B cell (primary cell): ENCODE data around the gene NTRK2. TPM values are rescaled to one million over a fixed set of nuclear protein-coding genes. Genes with fewer than 3 reads are reported as not detected.

Experiments
- ATAC-seq: fragments of 200-7000 bp; cut with Tn5 transposase; one replicate; pipeline ENCODE4 v1.10.0; 2021; ENCODE audit warnings: low read depth, mild to moderate bottlenecking, moderate number of reproducible peaks, moderate library complexity
- CTCF ChIA-PET: fragments of 350-600 bp; sonication (Branson Sonifier 250); formaldehyde crosslinking; loops from one replicate; lab custom pipeline; 2021; ENCODE audit warnings: antibody characterized with exemption, inconsistent platforms; lab: Charles Lee
- POLR2A ChIA-PET: fragments of 350-600 bp; sonication (Branson Sonifier 250); formaldehyde crosslinking; loops from one replicate; lab custom pipeline; 2021; ENCODE audit warnings: antibody characterized with exemption; lab: Charles Lee
- DNase-seq: peaks from one replicate; pipeline ENCODE4 v3.0.0; 2013
- H2AFZ ChIP-seq: 2 replicates; pipeline ENCODE4 v1.6.1; 2012; ENCODE audit warnings: mild to moderate bottlenecking, low read depth, low read length; ENCODE audit not compliant: insufficient read depth, poor library complexity, severe bottlenecking
- H3K27ac ChIP-seq, 2 donors: 1 replicate in 1 of 2; 2 replicates in 1 of 2; pipeline ENCODE4 v1.5.1; 2012 to 2013; ENCODE audit warnings: low read length in 2 of 2, mild to moderate bottlenecking in 2 of 2, moderate library complexity in 1 of 2
- H3K27me3 ChIP-seq, 4 experiments: fragments of 200-600 bp in 1 of 4; sonication (generic) in 1 of 4; replicated peaks in 1 of 4; 1 replicate in 2 of 4; 2 replicates in 2 of 4; pipeline versions ENCODE4 v1.6.1 to v1.7.0; 2013 to 2016; ENCODE audit warnings: low read length in 3 of 4, mild to moderate bottlenecking in 2 of 4, mixed read lengths in 1 of 4, moderate library complexity in 1 of 4; ENCODE audit not compliant: insufficient read depth in 4 of 4, control insufficient read depth in 3 of 4; ENCODE audit errors: control extremely low read depth in 1 of 4
- H3K36me3 ChIP-seq, 2 experiments: replicated peaks in 1 of 2; 1 replicate in 1 of 2; 2 replicates in 1 of 2; pipeline versions ENCODE4 v1.6.1 to v1.7.1; 2013; ENCODE audit warnings: low read length in 1 of 2; ENCODE audit not compliant: insufficient read depth in 2 of 2, control insufficient read depth in 1 of 2; ENCODE audit errors: control extremely low read depth in 1 of 2, extremely low read depth in 1 of 2
- H3K4me1 ChIP-seq, 2 donors: fragments of 200-600 bp in 1 of 2; sonication (generic) in 1 of 2; 1 replicate in 1 of 2; 2 replicates in 1 of 2; pipeline versions ENCODE4 v1.5.1 to v1.6.1; 2013 to 2017; ENCODE audit warnings: low read length in 2 of 2; ENCODE audit not compliant: control insufficient read depth in 2 of 2, insufficient read depth in 2 of 2
- H3K4me2 ChIP-seq: replicated peaks from 2 replicates; pipeline ENCODE3; 2012; ENCODE audit warnings: mild to moderate bottlenecking, low read depth, low read length; ENCODE audit not compliant: poor library complexity, severe bottlenecking
- H3K4me3 ChIP-seq, 5 experiments: fragments of 200-600 bp in 1 of 5; sonication (generic) in 1 of 5; 1 replicate in 3 of 5; 2 replicates in 2 of 5; pipeline versions ENCODE4 v1.5.1 to v1.7.0; 2011 to 2016; ENCODE audit warnings: low read length in 4 of 5, mild to moderate bottlenecking in 4 of 5, low read depth in 2 of 5, control low read depth in 1 of 5, moderate library complexity in 1 of 5; ENCODE audit not compliant: insufficient read depth in 1 of 5; ENCODE audit errors: control extremely low read depth in 1 of 5, extremely low read depth in 1 of 5
- H3K79me2 ChIP-seq: fragments of 200-600 bp; sonication (generic); one replicate; pipeline ENCODE4 v1.6.0; 2016; ENCODE audit warnings: low read length; ENCODE audit not compliant: control insufficient read depth, insufficient read depth
- H3K9ac ChIP-seq: fragments of 200-600 bp; sonication (generic); 2 replicates; pipeline ENCODE4 v1.6.1; 2017; ENCODE audit warnings: mild to moderate bottlenecking, low read length, moderate library complexity
- H3K9me3 ChIP-seq, 3 donors: one replicate each; pipeline versions ENCODE4 v1.6.1 to v1.7.1; 2013; ENCODE audit warnings: low read length in 2 of 3; ENCODE audit not compliant: control insufficient read depth in 2 of 3, insufficient read depth in 1 of 3; ENCODE audit errors: control extremely low read depth in 1 of 3
- H4K20me1 ChIP-seq: 2 replicates; pipeline ENCODE4 v1.6.0; 2012; ENCODE audit warnings: mild to moderate bottlenecking, low read length; ENCODE audit not compliant: insufficient read depth, control insufficient read depth, poor library complexity, severe bottlenecking
- H3K27ac Mint-ChIP-seq: one replicate; pipeline ENCODE4 v1.8.0; 2021; ENCODE audit warnings: mixed read lengths
- H3K27me3 Mint-ChIP-seq: one replicate; pipeline ENCODE4 v1.8.0; 2021; ENCODE audit warnings: mixed read lengths
- H3K4me1 Mint-ChIP-seq: one replicate; pipeline ENCODE4 v1.8.0; 2021; ENCODE audit warnings: mixed read lengths
- H3K4me3 Mint-ChIP-seq: one replicate; pipeline ENCODE4 v1.8.0; 2021; ENCODE audit warnings: mixed read lengths
- H3K9me3 Mint-ChIP-seq: one replicate; pipeline ENCODE4 v1.8.0; 2022; ENCODE audit warnings: mixed read lengths; ENCODE audit not compliant: insufficient read depth
- CTCF ChIP-seq: fragments of 200-600 bp; IDR thresholded peaks from one replicate; pipeline ENCODE4 v1.8.0; 2022; ENCODE audit warnings: antibody characterized with exemption, mild to moderate bottlenecking
- EZH2 ChIP-seq: IDR thresholded peaks from 2 replicates; pipeline ENCODE4 v1.6.1; 2012; ENCODE audit warnings: borderline replicate concordance, low read depth, mild to moderate bottlenecking, moderate library complexity, low read length; ENCODE audit not compliant: insufficient read depth, poor library complexity, severe bottlenecking
- WGBS: methylation state at CpG from one replicate; pipeline ENCODE4 v1.1.5; 2013; ENCODE audit warnings: missing lambda C conversion rate; ENCODE audit not compliant: insufficient coverage; 5-methylcytosine and 5-hydroxymethylcytosine counted together
- intact Hi-C: fragments of 100-400 bp; cut with micrococcal nuclease; formaldehyde crosslinking; loops from one replicate; pipeline ENCODE4 v1.10.0; 2022
- polyA plus RNA-seq: library from polyadenylated mRNA; depleted of rRNA; stranded (reverse); fragments of >200 nt; gene quantifications from 2 replicates; pipeline ENCODE4 v1.2.3, GENCODE V29; 2012
- total RNA-seq, 2 donors: library from RNA; stranded (reverse); fragments of 120-200 nt in 1 of 2; gene quantifications; 1 replicate in 1 of 2; 2 replicates in 1 of 2; pipeline versions ENCODE4 v1.2.3 to v1.2.4, GENCODE V29; 2013 to 2022

Gene NTRK2
- total and polyA plus RNA-seq, 2 donors (not counting 1 experiment from before 2014, with no cell fraction given), result 0.03 to 0.10 TPM

GRCh38 chr9:84831377-84831776, 161.8 kb downstream of the NTRK2 start:
- intact Hi-C loops, result no loop called here
- H3K27ac ChIP-seq, result no peak overlapping the region

GRCh38 chr9:84832453-84832852, 162.9 kb downstream of the NTRK2 start:
- no peaks in the 10 kb centered on the region for H3K4me1 ChIP-seq
- DNase-seq (no peak), ATAC-seq (no peak)
- H3K4me2 ChIP-seq, result no peak overlapping the region
- ChIA-PET CTCF (no interaction called here), POLR2A (no interaction called here)
- no peaks in the 10 kb centered on the region for H4K20me1 ChIP-seq
- Mint-ChIP-seq H3K27me3 (no peaks in the 10 kb centered on the region), H3K4me3 (no peak overlapping the region), H3K27ac (no peak overlapping the region), H3K9me3 (no peaks in the 10 kb centered on the region), H3K4me1 (no peaks in the 10 kb centered on the region)
- H3K27me3 ChIP-seq, result peaks cover 0 to 3% (median 0%) of the 10 kb centered on the region in 4 experiments
- no peaks in the 10 kb centered on the region for H3K9me3 ChIP-seq
- no peak overlapping the region for H3K27ac ChIP-seq
- H3K4me3 ChIP-seq, result no peak overlapping the region
- H3K9ac ChIP-seq, result no peak overlapping the region
- H3K79me2 ChIP-seq, result no peaks in the 10 kb centered on the region
- WGBS, result 93% methylated on average over 9 of the region's 10 CpGs
- intact Hi-C loops, result no loop called here
- no peak for TF ChIP-seq EZH2
- no peak for TF ChIP-seq CTCF
- no peak overlapping the region for H2AFZ ChIP-seq
- no peaks in the 10 kb centered on the region for H3K36me3 ChIP-seq

More at GRCh38 chr9:84831377-84831776, 161.8 kb downstream of the NTRK2 start:
- TF ChIP-seq CTCF (no peak), EZH2 (no peak)
- Mint-ChIP-seq H3K4me1 (no peaks in the 10 kb centered on the region), H3K27ac (no peak overlapping the region), H3K9me3 (no peaks in the 10 kb centered on the region), H3K4me3 (no peak overlapping the region), H3K27me3 (no peaks in the 10 kb centered on the region)
- no peaks in the 10 kb centered on the region for H3K4me1 ChIP-seq
- H3K27me3 ChIP-seq, result peaks cover 0 to 3% (median 0%) of the 10 kb centered on the region in 4 experiments
- CTCF ChIA-PET, result no interaction called here
- no peaks in the 10 kb centered on the region for H4K20me1 ChIP-seq
- no peaks in the 10 kb centered on the region for H3K9me3 ChIP-seq
- ATAC-seq, result no peak
- POLR2A ChIA-PET, result no interaction called here
- H2AFZ ChIP-seq, result no peak overlapping the region
- 100% methylated on average over 1 of the region's 4 CpGs for WGBS
- H3K36me3 ChIP-seq, result no peaks in the 10 kb centered on the region
- H3K4me2 ChIP-seq, result no peak overlapping the region
- no peak overlapping the region for H3K4me3 ChIP-seq
- H3K9ac ChIP-seq, result no peak overlapping the region
- DNase-seq, result no peak
- H3K79me2 ChIP-seq, result no peaks in the 10 kb centered on the region
